HG03520 (cell line): ENCODE results near the gene POLN.
"Not testable (repeated sequence)": the region's sequence is repeated elsewhere in the genome, so short reads cannot be mapped to it uniquely, and the experiment has no call there.

Experiments
- ATAC-seq: cut with Tn5 transposase; IDR thresholded peaks from one replicate; pipeline ENCODE4 v1.9.1; 2021; ENCODE audit warnings: mild to moderate bottlenecking, moderate library complexity; ENCODE audit not compliant: unreplicated experiment

The POLN gene

DNA sequence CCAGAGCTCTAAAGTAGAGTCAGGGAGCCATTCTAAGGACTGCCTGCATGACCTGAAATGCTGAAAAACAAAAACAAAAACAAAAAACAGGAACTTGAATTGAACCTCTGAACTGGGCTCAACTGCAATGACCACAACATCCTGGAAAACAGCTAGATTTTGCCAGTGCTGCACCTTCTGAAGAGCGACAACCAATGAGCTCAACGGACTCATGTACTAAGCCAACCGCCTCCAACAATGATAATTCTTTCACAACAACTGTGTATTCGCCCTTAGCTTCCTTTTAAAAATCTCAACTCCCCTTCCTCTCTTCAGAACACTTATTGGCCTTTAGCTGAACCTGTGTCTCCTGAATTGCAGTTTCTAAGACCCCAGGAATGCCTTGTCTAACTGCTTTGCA lies 69.8 kb downstream of the POLN start:
- ATAC-seq: no peak

DNA sequence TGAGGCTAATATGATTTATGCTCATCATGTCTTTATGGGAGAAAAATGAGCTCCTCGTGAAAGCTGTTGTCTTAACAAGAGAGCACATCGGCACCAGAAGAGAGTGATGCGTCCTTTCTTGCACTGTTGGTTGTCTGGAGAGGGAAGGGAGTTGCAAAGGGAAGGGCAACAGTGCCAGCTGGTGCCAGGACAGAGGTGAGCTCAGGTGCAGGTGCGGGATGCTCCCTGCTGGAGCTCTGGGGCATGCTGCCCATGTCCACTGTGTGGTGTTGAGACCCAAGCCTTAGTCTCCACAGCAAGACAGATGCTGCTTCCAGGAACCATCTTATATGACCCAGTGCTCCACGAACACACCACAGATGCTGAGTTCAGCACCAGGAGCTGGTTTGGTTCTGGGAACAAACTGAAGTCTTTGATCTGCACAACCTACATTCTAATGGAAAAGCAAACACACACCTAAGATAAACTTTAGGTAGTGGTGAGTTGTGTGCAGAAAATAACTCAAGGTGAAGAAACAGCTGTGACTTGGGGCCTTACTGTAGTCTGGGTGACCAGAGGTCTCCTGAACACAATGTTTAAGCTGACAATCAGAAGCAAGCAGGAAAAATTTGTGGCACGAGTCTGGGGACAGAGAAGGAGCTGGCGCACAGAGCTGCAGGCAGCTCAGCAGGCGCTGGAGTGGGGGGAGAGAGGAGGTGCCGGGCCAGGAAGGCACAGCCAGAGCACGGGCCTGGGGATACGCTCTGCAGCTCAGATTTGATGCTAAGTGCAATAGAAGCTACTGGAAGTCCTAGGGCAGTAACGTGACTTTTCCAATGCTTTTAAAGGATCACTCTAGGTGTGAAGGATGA lies 73.2 kb downstream of the POLN start:
- no peak for ATAC-seq

DNA sequence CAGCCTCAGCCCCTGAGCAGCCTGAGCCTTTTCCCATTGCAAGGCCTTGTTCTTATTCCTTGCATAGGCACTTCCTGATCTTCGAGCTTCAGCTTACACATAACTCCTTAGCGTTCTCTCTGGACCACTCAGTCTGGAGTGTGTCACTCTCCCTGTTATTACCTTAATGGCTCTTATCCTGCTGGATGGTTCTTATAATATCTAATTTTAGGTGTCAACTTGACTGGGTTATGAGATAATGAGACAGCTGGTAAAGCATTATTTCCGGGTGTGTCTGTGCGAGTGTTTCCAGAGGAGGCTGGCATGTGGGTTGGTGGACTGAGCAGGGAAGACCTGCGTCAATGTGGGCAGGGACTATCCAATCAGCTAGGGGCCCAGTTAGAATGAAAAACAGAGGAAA lies 75.7 kb downstream of the POLN start:
- ATAC-seq: no peak

DNA sequence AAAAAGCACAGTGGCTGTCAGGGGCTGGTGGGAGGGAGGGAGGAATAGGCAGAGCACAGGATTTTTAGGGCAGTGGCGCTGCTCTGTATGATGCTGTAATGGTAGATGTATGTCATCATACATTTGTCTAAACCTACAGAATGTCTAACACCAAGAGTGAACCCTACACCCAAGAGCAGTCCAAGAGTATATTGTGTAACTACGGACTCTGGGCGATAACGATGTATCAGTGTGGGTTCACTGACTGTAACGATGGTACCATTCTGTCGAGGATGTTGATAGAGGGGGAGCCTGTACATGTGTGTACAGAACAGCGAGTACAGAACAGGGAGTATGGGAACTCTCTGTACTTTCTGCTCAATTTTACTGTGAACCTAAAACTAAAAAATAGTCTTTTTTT lies 76.5 kb downstream of the POLN start:
- ATAC-seq: no peak

DNA sequence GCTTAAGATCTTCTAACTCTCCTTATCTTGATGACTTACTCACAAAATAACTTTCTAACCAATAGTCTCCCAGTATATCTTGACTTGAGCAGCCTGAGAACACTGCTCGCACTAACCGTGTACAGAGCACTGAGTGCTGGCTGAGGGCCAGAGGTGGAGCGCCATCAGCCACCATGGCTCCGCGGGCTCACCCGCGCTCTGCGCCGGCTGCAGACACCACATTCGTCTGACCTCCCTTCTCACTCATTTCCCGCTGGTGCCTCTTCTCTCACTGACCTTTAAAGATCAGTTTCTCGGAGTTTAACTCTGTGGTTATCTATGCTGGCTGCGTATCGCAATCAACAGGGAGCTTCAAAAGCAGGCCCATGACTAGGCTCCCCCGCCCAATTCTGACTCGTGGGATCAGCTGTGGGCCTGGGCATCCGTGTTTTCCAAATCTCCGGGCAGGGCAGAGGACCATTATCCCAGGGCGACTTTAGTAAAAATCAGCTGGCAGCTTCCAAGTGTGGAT lies 78.6 kb downstream of the POLN start:
- ATAC-seq: no peak

DNA sequence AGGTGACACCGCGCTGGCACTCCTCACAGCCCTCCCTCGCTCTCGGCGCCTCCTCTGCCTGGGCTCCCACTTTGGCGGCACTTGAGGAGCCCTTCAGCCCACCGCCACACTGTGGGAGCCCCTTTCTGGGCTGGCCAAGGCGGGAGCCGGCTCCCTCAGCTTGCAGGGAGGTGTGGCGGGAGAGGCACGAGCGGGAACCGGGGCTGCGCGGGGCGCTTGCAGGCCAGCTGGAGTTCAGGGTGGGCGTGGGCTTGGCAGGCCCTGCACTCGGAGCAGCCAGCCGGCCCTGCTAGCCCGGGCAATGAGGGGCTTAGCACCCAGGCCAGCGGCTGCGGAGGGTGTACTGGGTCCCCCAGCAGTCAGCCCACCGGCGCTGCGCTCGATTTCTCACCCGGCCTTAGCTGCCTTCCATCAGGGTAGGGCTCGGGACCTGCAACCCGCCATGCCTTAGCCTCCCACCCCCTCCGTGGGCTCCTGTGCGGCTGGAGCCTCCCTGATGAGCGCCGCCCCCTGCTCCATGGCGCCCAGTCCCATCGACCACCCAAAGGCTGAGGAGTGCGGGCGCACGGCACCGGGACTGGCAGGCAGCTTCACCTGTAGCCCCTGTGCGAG lies 80.7 kb downstream of the POLN start:
- not testable (repeated sequence) for ATAC-seq

DNA sequence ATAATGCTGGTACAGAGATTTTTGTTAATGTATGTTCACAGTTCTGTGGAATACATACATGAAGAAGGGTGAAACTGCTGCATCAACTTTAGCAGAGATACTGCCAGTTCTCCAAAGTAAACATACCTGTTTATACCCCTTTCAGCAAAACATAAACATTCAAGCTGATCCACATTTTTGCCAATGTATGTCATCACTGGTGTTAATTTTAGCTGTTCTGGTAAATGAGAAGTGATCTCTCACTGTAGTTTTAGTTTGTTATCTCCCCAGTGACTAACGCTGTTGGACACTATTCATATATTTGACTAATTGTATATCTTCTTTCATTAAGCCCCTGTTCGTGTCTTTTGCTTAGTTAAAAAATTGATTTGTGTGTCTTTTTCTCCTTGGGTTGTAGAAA lies 82.0 kb downstream of the POLN start:
- ATAC-seq: no peak

DNA sequence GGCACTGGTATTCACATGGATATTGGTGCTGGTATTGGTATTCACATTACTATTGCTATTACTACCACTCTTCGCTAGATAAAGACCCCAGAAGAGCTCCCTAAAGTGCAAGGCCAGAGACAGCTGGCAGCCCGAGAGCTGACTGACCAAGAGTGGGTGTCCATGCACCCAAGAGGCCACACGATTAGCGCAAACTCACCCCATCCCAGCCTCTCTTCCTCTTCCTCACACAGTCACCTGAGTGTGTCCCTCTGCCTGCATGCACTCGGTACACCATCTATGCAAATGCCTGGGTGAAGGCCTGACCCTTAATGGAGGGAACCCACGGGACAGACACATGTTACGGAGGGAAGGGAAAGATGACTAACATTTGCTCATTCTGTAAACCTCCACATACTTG lies 86.7 kb downstream of the POLN start:
- ATAC-seq: no peak

DNA sequence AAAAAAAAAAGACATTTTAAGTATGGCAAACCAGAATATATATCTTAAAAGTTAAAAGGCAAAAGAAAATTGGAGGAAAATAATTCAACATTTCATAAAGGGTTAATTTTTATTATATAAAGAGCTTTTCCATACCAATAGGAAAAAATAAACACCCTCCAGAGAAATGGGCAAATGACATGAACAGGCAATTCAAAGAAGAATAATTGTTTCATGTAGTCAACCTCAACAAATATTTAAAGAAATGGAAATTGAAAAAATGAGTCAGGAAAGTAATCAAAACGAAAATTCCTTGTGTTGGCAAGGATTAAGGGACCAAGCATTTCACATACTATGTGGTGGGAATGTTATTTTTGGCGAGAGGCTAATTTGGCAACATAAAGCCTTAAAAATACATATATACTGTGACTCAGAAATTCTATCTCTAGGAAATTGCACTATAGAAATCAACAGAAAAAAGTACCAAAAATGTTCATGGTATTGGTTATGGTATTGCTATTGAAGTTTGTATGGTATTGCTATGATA lies 87.6 kb downstream of the POLN start:
- no peak for ATAC-seq

DNA sequence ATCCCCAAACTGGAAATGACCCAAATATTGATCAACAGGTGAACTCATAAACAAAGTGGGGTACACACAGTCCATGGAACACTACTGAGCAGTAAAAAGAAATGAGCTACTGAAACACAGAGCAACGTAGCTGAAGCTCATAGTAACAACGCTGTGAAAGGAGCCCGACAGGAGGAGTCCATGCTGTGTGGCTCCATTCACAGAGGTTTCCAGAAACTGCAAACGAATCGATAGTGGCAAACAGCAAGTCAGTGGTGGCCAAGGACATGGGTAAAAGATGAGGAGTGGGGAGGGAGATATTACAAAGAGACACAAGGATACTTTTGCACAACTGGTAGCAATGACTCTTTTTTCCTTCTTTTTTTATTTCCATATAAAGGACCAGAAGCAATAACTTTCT lies 90.4 kb downstream of the POLN start:
- no peak for ATAC-seq

DNA sequence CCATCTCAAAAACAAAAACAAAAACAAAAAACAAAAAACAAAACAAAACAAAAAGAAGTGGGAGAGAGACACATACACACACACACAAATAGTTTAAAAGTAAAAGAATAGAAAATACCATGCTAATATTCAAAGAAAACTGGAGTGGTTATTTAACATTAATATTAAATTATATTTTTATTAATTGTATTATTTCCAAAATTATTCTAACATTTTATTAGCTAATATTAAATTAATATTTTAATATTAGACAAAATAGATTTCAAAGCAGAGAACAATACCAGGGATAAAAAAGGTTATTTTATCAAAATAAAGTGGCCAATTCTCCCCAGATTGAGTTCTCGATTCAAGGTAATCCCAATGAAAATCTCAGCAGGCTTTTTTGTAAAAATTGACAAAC lies 91.8 kb downstream of the POLN start:
- no peak for ATAC-seq

DNA sequence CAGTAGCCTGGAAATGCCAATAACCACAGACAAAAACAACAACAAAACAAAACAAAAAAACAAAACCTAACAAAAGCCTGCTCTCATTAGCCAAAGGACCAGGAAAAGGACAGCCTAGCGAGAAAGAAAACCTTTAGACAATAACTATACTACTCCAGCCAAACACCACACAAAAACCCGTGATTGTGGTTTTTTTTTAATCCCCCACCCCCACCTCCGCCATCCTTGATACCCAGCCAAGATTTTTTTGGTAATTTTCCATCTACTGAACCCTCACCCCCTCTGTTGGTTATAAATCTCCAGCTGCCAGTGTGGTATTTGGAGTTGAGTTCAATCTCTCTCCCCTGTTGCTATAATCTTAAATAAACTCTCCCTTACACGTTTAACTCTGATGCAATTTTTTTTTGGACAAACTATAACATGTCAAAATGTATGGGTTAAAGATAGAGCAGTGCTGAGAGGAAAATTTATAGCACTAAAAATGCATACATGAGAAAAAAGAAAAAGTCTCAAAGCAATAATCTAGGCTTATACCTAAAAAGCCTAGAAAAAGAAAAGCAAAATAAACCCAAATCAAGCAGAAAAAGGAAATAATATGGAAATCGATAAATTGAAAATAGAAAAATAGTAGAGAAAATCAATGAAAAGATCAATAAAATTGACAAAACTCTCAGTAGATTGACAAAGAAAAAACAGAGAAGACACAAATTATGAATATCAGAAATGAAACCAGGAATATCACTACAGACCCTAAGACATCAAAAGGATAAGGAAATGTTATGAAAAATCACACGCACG lies 99.1 kb downstream of the POLN start:
- ATAC-seq: no peak

DNA sequence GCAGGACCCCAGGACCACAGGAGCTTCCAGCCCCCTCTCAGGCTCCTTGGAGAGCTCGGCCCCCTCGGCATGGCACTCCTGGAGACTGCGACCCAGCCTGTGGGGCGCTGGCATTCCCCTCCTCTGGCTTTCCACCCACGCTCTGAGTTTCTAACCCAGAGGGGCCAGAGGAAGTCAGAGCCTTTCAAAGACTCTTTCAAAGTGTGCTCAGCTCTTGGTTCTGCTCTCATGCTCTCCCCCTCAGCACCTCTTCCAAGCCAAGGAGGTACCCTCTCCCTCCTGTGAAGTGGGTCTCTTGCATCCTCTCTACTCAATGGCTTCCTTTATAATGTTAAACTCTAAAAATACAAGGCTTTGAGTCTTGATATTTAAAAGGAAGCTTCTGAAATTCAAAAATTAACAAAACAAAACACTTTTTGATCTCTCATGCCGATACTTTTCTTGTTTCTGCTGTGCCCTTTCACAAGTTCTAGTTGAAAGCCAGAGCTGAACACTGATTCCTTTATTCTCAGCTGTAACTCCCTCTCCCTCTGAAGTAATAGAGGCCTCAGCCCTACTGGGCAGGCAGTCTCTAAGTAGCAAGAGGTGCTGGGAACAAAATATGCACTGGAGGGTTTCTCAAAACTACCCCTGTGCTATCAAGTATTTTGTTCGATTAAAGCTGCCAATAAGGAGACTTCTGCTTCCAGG lies 100.0 kb downstream of the POLN start:
- ATAC-seq: no peak

DNA sequence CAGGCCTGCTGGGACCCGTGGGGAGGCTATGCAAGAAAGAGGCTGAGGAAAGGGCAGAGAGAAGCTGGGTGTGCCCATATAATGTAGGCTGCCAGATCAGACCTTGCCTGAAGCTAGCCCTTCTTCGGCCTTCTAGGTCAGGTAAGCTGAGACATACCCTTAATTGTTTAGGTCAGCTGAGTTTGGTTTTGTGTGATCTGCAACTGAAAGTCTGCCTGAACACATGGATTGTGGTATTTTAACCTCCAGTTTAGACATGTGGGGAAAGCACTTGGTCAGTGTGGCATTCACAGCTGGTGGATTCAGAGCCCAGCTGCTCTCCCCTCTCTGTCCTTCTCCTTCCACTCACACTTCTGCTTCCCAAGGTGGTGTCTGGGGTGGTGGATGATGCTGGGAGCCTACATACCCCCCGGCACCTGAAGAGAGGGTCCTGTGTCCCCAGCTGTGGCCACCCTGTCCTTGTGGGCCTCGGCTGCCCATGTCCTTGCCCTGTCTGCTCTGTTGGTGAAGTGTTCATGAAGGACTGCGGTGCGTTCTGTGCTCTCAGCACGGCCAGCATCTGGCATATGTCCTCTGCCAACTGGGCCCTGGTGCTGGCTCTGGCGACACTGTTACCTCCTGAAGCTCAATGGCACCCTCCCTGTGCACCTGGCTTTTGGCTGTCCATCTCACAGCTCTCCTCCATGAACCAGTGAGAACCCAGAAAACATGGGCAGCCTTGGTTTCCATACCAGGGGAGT lies 100.7 kb downstream of the POLN start:
- no peak for ATAC-seq

DNA sequence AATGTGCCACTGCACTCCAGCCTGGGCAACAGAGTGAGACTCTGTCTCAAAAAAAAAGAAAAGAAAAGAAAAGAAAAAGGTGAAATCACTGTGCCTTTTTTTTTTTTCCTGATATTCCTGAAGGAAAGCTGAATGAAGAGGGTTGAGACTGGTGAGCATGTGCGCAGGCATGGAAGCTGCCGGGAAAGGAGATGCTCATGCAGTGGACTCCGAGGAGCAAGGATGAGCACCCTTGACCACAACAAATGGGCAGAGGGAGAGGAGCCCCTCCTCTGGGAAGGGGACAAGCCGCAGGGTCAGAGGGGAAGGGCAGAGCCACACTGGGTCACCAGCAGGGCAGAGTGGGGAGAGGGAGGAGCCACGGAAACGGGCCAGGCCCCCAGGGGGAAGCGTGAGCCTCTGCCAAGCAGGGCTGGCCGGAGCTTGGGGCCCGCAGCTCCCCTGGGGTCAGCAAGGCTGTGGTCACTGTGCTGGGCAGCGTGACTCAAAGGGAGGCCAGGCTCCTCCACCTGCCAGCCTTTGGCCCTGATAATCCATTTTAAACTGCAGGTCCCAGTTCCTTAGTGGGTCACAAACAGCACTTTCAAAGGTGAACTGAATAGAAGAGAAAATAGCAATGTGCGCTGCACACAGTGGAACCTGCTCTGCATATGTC lies 102.9 kb downstream of the POLN start:
- no peak for ATAC-seq

DNA sequence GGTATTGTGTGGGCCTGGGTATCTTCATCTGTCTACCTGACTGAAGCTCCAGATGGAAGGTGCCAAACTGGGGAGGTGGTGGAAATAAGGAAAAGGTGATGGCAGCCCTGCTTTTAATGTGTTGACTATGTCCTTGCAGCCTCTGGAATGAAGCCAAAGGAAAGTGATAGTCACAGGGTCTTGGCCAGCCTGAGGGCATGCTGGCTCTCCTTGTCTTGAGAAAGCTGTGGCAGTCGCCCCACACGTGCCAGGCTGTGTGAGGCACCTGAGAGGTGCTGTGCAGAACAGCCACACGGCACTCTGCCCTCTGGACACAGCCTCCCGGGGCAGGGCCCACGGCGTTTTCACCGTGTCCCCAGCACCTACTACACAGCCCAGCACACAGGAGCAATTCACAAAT lies 105.2 kb downstream of the POLN start:
- no peak for ATAC-seq

DNA sequence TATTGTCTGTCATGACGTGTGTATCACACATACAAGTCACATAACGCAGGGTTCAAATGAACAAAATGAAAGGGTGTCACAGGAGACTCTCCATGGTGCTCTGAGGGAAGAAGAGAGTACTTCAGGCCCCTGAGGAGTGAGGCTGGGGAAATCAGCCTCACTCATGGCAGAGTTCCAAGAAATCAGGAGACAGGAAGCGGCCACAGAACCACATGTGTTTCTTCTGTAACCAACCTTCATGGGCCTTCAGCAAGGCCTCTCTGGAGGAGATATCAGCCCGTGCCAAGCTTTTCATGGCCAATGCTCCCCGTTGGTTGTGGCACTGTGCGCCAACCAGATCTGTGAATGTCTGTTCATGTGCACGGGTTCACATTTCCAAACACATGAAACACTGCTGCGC lies 106.8 kb downstream of the POLN start:
- no peak for ATAC-seq

DNA sequence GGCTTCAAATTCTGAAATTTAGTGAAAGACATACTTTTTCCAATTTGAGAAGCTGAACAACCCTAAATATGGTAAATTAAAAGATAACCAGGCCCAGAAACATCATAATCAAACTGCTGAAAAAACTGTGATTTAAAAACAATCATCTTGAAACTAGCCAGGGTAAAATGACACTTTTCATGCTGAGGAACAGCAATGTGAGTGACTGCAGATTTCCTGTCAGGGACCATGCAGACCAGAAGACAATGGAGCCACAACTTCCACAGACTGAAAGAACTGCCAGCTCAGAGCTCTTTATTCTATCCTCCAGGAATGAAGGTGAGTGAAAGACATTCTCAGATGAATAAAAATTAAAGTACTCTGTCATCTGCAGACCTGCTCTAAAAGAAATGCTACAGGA lies 109.5 kb downstream of the POLN start:
- no peak for ATAC-seq

DNA sequence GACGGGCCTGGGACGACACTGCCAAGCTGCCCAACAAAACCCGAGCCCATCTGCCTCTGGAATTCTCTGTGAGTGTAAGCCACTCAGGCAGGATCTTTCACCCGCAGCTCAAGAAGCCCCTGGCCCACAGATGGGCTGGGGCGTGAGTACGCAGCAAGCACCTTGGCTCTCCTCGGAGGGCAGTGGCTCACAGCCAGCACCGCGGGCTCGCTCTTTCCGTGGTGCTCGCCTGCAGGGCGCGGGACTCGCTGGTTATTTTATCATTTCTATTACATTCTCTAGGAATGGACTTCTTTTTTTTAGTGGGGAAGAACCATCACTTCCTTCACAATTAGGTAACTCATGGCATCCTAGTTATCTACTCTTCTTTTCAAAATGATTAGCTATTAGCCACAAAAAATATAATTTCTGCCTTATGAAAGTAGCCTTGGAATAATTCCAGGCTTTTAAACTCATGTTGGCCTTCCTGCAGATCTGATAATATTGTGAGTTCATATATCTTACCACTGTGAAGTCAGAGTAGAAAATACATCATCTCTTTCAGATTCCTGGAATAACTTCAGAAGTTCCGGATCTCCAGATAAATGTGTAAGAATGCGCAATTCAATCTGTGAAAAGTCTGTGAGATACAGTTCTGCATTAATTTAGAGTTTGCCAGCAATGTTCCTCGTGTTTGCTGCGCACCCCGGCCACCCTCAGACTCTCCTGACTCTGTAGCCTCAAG lies 114.2 kb downstream of the POLN start:
- no peak for ATAC-seq
